ENCODE measurements around the gene NAIP.
"Not testable (repeated sequence)": the region's sequence is repeated elsewhere in the genome, so short reads cannot be mapped to it uniquely, and the experiment has no call there.

The NAIP gene, protein sequence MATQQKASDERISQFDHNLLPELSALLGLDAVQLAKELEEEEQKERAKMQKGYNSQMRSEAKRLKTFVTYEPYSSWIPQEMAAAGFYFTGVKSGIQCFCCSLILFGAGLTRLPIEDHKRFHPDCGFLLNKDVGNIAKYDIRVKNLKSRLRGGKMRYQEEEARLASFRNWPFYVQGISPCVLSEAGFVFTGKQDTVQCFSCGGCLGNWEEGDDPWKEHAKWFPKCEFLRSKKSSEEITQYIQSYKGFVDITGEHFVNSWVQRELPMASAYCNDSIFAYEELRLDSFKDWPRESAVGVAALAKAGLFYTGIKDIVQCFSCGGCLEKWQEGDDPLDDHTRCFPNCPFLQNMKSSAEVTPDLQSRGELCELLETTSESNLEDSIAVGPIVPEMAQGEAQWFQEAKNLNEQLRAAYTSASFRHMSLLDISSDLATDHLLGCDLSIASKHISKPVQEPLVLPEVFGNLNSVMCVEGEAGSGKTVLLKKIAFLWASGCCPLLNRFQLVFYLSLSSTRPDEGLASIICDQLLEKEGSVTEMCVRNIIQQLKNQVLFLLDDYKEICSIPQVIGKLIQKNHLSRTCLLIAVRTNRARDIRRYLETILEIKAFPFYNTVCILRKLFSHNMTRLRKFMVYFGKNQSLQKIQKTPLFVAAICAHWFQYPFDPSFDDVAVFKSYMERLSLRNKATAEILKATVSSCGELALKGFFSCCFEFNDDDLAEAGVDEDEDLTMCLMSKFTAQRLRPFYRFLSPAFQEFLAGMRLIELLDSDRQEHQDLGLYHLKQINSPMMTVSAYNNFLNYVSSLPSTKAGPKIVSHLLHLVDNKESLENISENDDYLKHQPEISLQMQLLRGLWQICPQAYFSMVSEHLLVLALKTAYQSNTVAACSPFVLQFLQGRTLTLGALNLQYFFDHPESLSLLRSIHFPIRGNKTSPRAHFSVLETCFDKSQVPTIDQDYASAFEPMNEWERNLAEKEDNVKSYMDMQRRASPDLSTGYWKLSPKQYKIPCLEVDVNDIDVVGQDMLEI (N-terminal part only)

DNA sequence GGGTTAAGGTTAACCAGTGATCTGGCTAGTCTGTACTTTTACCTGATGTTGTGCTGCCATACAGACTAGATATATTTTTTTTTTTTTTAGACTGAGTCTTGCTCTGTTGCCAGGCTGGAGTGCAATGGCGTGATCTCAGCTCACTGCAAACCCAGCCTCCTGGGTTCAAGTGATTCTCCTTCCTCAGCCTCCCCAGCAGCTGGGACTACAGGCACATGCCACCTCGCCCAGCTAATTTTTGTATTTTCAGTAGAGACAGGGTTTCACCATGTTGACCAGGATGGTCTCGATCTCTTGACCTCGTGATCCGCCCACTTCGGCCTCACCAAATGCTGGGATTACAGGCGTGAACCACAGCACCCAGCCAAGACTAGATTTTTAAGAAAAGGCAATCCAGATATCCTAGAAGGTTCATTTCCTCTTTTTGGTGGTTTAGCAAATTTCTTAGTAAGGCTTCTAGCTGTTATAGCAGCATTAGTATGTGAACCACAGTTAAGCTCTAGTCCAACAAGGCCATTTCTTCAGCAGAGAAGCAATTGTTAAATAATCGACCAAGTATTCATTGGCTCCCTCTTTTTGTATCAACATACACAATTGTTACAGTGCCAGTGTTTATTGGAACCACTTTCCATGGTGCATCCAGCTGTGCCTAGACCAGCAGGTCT is at the start of gene NAIP:
TSS of gene NAIP (minus strand) at position 51 of the 665 bp plus-strand sequence. CDS start 12,424 bp downstream, outside the sequence.
- not testable (repeated sequence) for DNase-seq (ENCODE audit: low read depth); H3K4me3 ChIP-seq (ENCODE audit: low read depth, low read length)

DNA sequence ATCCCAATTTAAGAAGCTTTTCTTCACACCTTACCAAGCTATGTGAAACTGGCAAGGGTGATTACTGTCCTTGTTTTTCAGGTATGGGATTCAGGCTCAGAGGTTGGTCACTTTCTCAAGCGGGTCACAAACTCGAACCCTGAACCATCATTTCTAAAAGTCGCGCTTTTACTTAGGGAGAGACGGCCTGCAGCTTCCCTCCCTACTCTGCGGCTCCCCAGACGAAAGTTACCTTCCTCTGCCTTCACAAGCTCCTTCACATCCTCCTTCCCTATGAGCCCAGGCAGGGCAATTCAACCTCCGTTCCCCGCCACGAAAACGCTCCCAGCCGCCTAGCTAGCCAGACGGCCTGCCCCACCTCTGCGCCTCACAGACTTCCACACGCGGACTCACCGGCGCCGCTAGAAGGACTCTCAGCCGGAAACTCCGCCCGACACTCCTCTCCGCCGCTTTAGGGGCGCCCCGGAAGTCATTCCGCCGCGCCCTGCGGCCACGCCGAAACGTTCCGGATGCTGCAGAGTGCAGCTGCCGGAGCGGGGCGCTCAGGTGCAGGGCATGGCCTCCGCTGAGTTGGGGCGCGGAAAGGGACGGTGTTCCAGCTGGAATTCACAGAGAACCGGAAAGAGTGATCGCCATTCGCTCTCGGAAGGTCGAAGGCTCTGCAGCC is 42.3 kb upstream of the NAIP start, which contains the start of gene GTF2H2:
TSS of gene GTF2H2 (minus strand) at position 415 of the 667 bp plus-strand sequence. CDS start 4,913 bp downstream, outside the sequence.
- not testable (repeated sequence) for H3K4me3 ChIP-seq (ENCODE audit: low read depth, low read length); DNase-seq (ENCODE audit: low read depth)

- H3K4me3 ChIP-seq (ENCODE audit: low read depth, low read length); DNase-seq (ENCODE audit: low read depth): not testable (repeated sequence)
These were observed 36.2 kb upstream of the NAIP start for GRCh38 chr5:71061322-71061721.

DNA sequence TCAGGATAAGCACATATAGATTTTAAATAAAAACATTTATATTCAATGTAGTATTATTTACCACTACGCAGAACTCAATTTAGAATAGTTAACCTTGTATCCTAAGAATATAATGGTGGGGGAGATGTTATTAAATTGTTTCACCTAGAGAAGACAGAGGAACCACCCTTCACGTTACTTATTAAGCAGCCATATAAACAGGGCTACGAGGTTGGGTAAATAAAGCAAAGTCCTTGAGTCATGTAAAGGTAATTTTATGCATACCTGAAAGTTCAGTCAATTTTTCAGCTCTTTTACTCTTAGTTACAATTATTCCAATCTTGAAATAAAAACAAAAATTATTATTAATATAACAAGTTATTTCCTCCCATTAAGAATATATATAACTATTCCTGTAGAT is 34.3 kb upstream of the NAIP start:
- not testable (repeated sequence) for DNase-seq (ENCODE audit: low read depth)

DNA sequence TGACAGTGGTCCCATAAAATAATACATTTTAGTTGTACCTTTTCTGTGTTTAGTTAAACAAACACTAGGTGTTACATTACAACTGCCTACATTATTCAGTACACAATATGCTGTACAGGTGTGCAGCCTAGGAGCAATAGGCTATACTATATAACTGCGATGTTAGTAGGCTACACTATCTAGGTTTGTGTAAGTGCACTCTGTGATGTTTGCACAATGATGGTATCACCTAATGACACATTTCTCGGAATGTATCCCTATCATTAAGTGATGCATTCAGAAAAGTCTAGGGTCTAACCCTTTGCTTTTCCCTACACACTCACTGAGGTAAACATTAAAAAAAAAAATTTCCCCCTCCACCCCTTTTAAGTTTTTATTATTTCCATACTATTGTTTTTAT is 19.7 kb upstream of the NAIP start:
- DNase-seq (ENCODE audit: low read depth); H3K4me3 ChIP-seq (ENCODE audit: low read depth, low read length): not testable (repeated sequence)

More for the DNA sequence above, 34.3 kb upstream of the NAIP start:
- not testable (repeated sequence) for H3K4me3 ChIP-seq (ENCODE audit: low read depth, low read length)

- DNase-seq (ENCODE audit: low read depth); H3K4me3 ChIP-seq (ENCODE audit: low read depth, low read length): not testable (repeated sequence)
These were observed 19.0 kb upstream of the NAIP start for GRCh38 chr5:71044128-71044527.

DNA sequence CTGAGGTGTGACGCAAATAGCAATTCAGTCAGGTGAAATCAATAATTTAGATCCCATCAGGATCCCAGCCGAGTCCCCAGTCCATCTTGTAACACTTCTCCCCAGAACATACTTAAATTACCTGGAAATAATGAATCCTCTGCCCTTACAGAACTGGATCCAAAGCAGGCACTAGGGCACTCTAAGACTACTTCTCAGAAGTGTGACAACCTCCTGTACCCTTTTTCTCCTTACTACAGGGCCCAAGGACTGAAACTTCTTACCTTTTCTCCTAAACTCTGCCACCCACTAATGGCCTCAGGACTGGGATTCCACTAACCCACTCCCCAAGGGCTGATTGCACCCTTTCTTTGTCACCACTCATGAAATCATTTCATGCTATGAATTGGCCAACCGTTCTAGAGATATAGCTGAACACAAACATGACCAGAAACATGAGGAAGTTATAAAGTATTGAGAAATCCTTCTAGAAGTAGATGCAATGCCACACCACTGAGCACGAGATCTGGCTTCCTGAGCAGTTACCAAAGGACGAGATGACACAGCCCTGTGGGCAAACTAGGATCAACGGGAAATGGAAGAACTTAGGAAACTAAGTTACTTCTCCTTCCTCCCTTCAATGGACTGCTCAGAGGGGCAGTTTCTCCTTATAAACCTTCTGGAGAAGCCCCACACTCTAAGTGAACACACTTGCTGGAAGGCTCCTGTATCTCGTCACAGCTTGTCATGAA is 6.1 kb upstream of the NAIP start:
- not testable (repeated sequence) for DNase-seq (ENCODE audit: low read depth)

GRCh38 chr5:71020643-71021042 is 4.5 kb downstream of the NAIP start:
- H3K4me3 ChIP-seq (ENCODE audit: low read depth, low read length), result not testable (repeated sequence)

More for the DNA sequence above, 6.1 kb upstream of the NAIP start:
- H3K4me3 ChIP-seq (ENCODE audit: low read depth, low read length), result not testable (repeated sequence)

DNA sequence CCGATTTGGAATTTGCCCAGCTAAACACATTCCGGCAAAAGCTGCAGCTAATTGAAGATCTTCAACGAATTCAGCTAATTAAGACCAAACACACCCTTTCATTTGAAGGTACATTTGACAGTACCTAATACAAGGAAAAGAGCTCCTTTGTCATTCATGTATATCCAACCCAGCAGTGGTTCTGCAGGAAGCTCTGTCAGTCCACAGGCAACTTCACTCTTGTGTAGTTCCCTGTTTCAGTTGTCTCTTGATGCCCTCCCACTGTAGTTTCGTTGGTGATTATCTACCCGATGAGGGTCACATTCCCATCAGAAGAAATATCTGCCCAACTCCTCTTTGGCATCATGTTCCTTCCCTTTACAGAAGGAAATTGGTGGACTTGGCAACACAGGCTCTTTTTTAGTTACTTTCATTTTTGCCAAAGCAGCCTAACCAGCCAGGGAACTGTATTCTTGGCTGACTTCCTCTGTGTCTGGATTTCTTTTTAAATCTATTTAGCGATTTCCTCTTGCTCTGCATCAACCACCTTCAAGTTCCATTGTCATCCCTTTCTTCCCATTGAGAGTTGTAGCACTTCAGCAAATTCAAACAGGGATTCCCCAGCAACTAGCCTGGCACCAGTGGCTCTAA is 6.6 kb downstream of the NAIP start:
- H3K4me3 ChIP-seq (ENCODE audit: low read depth, low read length); DNase-seq (ENCODE audit: low read depth): not testable (repeated sequence)

More at GRCh38 chr5:71020643-71021042, 4.5 kb downstream of the NAIP start:
- not testable (repeated sequence) for DNase-seq (ENCODE audit: low read depth)

DNA sequence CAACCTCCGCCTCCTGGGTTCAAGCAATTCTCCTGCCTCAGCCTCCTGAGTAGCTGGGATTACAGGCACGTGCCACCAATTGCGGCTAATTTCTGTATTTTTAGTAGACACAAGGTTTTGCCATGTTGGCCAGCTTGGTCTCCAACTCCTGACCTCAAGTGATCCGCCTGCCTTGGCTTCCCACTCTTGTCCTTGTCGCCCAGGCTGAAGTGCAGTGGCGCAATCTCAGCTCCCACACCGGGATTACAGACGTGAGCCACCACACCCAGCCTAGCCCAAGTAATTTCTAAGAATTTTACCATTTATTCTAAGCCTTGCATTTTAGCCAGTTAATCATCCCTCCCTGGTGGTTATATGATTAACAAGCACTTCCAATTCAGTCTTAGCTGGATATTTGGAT is 11.0 kb downstream of the NAIP start:
- no peak overlapping the region for H3K4me3 ChIP-seq (ENCODE audit: low read depth, low read length)
- DNase-seq (ENCODE audit: low read depth), result no peak
- TF ChIP-seq, protein P1, sequence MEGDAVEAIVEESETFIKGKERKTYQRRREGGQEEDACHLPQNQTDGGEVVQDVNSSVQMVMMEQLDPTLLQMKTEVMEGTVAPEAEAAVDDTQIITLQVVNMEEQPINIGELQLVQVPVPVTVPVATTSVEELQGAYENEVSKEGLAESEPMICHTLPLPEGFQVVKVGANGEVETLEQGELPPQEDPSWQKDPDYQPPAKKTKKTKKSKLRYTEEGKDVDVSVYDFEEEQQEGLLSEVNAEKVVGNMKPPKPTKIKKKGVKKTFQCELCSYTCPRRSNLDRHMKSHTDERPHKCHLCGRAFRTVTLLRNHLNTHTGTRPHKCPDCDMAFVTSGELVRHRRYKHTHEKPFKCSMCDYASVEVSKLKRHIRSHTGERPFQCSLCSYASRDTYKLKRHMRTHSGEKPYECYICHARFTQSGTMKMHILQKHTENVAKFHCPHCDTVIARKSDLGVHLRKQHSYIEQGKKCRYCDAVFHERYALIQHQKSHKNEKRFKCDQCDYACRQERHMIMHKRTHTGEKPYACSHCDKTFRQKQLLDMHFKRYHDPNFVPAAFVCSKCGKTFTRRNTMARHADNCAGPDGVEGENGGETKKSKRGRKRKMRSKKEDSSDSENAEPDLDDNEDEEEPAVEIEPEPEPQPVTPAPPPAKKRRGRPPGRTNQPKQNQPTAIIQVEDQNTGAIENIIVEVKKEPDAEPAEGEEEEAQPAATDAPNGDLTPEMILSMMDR (conservative IDR thresholded peaks at IDR 0.05; ENCODE audit: low read depth, low read length), result no peak

- no peak overlapping the region for H3K4me3 ChIP-seq (ENCODE audit: low read depth, low read length)
- no peak for DNase-seq (ENCODE audit: low read depth)
- TF ChIP-seq, protein P1 (conservative IDR thresholded peaks at IDR 0.05; ENCODE audit: low read depth, low read length), result no peak
These were observed 11.6 kb downstream of the NAIP start for GRCh38 chr5:71013575-71013974.

All from choroid plexus epithelial cell (primary cell).